Fibroblast of villous mesenchyme (primary cell): Measurements from ENCODE around the gene NCOR2. TPM values are rescaled to one million over a fixed set of nuclear protein-coding genes. Genes with fewer than 3 reads are reported as not detected.

Source experiments
- DNase-seq: peaks from one replicate; pipeline ENCODE4 v3.0.0-alpha.2; 2010; ENCODE audit warnings: low read depth
- H3K4me3 ChIP-seq: 2 replicates; pipeline ENCODE4 v1.5.1; 2011; ENCODE audit warnings: low read depth, mild to moderate bottlenecking, low read length
- CTCF ChIP-seq: IDR thresholded peaks from 2 replicates; pipeline ENCODE4 v1.5.1; 2012; ENCODE audit warnings: low read depth, mild to moderate bottlenecking, low read length; ENCODE audit not compliant: insufficient read depth
- total RNA-seq: library from RNA; depleted of rRNA; stranded (reverse); fragments of >200 nt; gene quantifications from 2 replicates; pipeline ENCODE4 v1.2.3, GENCODE V29; 2012

The NCOR2 gene
- total RNA-seq, 1 donor, result 86.8 TPM

DNA sequence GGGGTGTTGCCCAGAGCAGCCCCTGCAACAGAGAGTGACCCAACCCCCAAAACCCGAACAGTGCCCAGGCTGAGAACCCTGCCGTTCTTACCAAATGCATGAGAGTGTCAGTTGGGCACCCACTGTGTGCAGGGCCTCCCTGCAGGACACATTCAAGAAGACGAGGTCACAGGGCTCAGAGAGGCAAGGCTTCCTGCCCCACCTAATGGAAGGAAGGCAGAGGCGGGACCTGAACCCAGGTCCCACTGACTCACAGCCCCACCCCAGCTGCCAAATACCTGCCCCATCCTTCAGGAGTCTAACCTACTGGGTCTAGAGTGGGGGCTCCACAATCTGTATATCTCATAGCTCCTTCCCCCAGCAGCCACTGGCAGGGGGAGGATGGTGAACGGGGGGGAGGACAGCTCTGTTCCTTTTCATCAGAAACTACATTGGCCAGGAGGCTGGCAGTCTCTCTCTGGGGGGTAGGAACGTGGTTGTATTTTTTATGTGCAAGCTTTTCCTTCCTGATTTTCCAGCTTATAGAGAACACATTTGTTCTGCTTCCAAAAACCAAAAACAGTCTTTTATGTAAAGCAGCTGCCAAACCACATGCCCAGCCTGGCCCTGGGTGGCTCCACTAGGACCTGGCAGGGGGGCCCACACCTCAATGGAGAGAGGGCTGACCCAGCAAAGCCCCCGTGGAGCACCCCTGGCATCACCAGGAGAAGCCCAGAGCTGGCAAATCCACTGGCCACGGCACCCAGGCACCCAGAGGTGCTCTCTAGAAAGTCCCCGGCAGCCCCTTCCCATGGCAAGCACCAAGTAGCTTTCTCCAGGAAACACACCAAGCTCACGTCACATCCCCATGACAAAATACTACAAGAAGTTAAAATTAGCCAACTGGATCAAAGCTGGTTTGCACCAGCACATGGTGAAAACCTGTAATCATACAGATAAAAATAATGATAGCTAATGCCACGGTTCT is 17.0 kb downstream of the NCOR2 start:
- TF ChIP-seq CTCF, result no peak
- no peak overlapping the region for H3K4me3 ChIP-seq
- no peak for DNase-seq

GRCh38 chr12:124549629-124550028 is 17.8 kb downstream of the NCOR2 start:
- TF ChIP-seq CTCF, result no peak
- peak; percentile 69 for DNase-seq
- peak overlapping the region; percentile 9 for H3K4me3 ChIP-seq

GRCh38 chr12:124548854-124549378 is 18.5 kb downstream of the NCOR2 start:
- no peak for TF ChIP-seq CTCF
- DNase-seq, result peak; percentile 97
- H3K4me3 ChIP-seq, result no peak overlapping the region

GRCh38 chr12:124547626-124548025 is 19.8 kb downstream of the NCOR2 start:
- no peak overlapping the region for H3K4me3 ChIP-seq
- DNase-seq, result no peak
- no peak for TF ChIP-seq CTCF

DNA sequence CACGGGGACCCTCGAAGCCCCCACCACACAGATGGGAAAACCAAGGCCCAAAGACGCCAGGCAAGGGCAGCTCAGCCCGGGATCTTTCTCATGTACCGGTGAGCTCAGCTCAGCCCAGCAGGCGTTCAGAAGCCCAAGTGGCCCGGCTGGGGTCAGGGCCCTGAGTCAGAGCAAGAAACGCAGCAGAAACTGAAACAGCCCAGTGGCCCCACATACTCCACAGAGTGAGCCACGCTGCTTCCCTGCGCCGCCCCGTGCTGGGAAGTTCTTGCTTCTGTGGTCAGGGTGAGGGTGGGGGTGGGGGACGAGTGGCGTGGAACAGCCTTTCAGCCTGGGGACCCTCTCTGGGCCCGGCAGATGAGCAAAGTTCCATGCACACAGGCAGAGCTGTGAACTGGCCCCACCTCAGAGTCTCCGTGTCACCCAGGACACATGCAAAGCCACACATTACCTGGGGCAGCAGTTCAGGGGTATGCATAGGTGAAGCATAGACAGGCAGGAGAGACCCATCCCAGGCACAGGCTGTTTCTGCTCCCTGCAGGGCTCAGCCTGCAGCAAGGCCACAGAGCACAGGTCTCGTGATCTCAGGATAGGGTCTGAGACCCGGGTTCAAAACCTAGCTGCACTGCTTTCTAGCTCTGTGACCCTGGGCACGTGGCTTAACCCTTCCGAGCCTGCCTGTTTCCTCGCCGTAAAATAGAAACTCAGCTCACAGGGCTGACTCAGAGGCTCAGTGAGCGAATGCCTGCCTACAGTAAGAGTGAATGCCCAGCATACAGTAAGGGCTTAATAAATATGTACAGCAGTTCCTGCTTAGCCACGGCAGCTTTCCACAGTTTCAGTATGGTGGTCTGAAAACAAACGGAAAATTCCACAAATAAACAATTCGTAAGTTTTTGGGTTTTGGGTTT is 21.6 kb downstream of the NCOR2 start:
- TF ChIP-seq CTCF, result no peak
- peak; percentile 92 for DNase-seq
- no peak overlapping the region for H3K4me3 ChIP-seq

- no peak for TF ChIP-seq CTCF
- H3K4me3 ChIP-seq, result no peak overlapping the region
- no peak for DNase-seq
Observed at GRCh38 chr12:124544983-124545382, 22.4 kb downstream of the NCOR2 start.
